K562 (cell line): Measurements from ENCODE around the gene IDH3G. TPM values are rescaled to one million over a fixed set of nuclear protein-coding genes. Genes with fewer than 3 reads are reported as not detected.
"Not testable (repeated sequence)": the region's sequence is repeated elsewhere in the genome, so short reads cannot be mapped to it uniquely, and the experiment has no call there.

Source experiments
- ATAC-seq: fragments of 200-7000 bp; cut with Tn5 transposase; 3 replicates; pipeline ENCODE4 v1.9.1; 2020; ENCODE audit warnings: moderate library complexity
- BruUV-seq: library from RNA; stranded (reverse); fragments of 400-500 nt; replicated peaks from 2 replicates; lab custom pipeline; 2021; lab: Mats Ljungman, UMichigan
- CTCF ChIA-PET: fragments of 300-600 bp; formaldehyde crosslinking; extraction: SDS; loops from one replicate; lab custom pipeline; 2021; ENCODE audit warnings: low intra/inter-chr PET ratio; lab: Yijun Ruan, JAX
- POLR2A ChIA-PET: fragments of 300-600, 350-650 bp; sonication (Branson Sonifier 250); formaldehyde crosslinking; extraction: SDS; loops from one replicate; lab custom pipeline; 2021; ENCODE audit warnings: antibody characterized with exemption, inconsistent platforms; lab: Yijun Ruan, JAX
- DNase-seq, 4 experiments: peaks; one replicate each; pipeline versions ENCODE4 v3.0.0 to v3.0.0-alpha.2; 2011 to 2018; ENCODE audit warnings: low spot score in 3 of 4, mixed read lengths in 3 of 4; ENCODE audit errors: extremely low read depth in 1 of 4
- FAIRE-seq: peaks from 2 replicates; lab custom pipeline; 2011; peaks lifted over from hg19 to GRCh38; lab: Jason Lieb, UNC
- H2AFZ ChIP-seq: 2 replicates; pipeline ENCODE4 v1.6.0; 2011; ENCODE audit warnings: low read depth, low read length, control low read depth, inconsistent platforms
- H3K27ac ChIP-seq: fragments of 200-600 bp; 3 replicates; pipeline ENCODE4 v1.8.0; 2011; ENCODE audit warnings: low read depth, mild to moderate bottlenecking, control low read depth, inconsistent platforms, low read length, moderate library complexity, mixed read lengths; ENCODE audit errors: extremely low read depth
- H3K27me3 ChIP-seq, 2 experiments: fragments of 300-600 bp in 1 of 2; 2 replicates in 1 of 2; 3 replicates in 1 of 2; pipeline versions ENCODE4 v1.6.0 to v1.8.0; 2011; ENCODE audit warnings: inconsistent platforms in 2 of 2, low read length in 2 of 2, mild to moderate bottlenecking in 1 of 2, mixed read lengths in 1 of 2, moderate library complexity in 1 of 2; ENCODE audit not compliant: control insufficient read depth in 2 of 2, insufficient read depth in 2 of 2
- H3K36me3 ChIP-seq: fragments of 300-600 bp; 3 replicates; pipeline ENCODE4 v1.8.0; 2011; ENCODE audit warnings: mild to moderate bottlenecking, low read length, inconsistent platforms; ENCODE audit not compliant: control insufficient read depth, insufficient read depth
- H3K4me1 ChIP-seq, 2 experiments: fragments of 200-600 bp in 1 of 2; replicated peaks in 1 of 2; 2 replicates in 1 of 2; 3 replicates in 1 of 2; pipeline versions ENCODE4 v1.5.1 to v1.8.0; 2011; ENCODE audit warnings: inconsistent platforms in 2 of 2, low read length in 2 of 2, mild to moderate bottlenecking in 1 of 2, mixed read lengths in 1 of 2, moderate library complexity in 1 of 2; ENCODE audit not compliant: control insufficient read depth in 2 of 2, insufficient read depth in 2 of 2
- H3K4me2 ChIP-seq: 2 replicates; pipeline ENCODE4 v1.6.1; 2011; ENCODE audit warnings: low read length, control low read depth, inconsistent platforms, mixed read lengths; ENCODE audit not compliant: insufficient read depth
- H3K4me3 ChIP-seq: fragments of 200-600 bp; sonication (generic), shearing (Covaris generic); 2 replicates; pipeline ENCODE4 v1.5.1; 2016; ENCODE audit warnings: control low read depth, inconsistent platforms
- H3K79me2 ChIP-seq: fragments of 200-600 bp; 3 replicates; pipeline ENCODE4 v1.8.0; 2011; ENCODE audit warnings: low read length, inconsistent platforms; ENCODE audit not compliant: control insufficient read depth, insufficient read depth
- H3K9ac ChIP-seq, 2 experiments: 2 replicates each; pipeline versions ENCODE4 v1.6.0 to v1.6.1; 2011; ENCODE audit warnings: low read depth in 2 of 2, low read length in 2 of 2, control low read depth in 1 of 2, inconsistent platforms in 1 of 2, mild to moderate bottlenecking in 1 of 2, mixed read lengths in 1 of 2; ENCODE audit not compliant: insufficient read depth in 1 of 2
- H3K9me1 ChIP-seq: one replicate; pipeline ENCODE4 v1.6.0; 2011; ENCODE audit warnings: inconsistent platforms, mild to moderate bottlenecking, low read length, moderate library complexity; ENCODE audit not compliant: control insufficient read depth, insufficient read depth
- H3K9me3 ChIP-seq: replicated peaks from 2 replicates; pipeline ENCODE4 v1.5.1; 2011; ENCODE audit warnings: low read depth, low read length, inconsistent platforms; ENCODE audit not compliant: control insufficient read depth, insufficient read depth
- H4K20me1 ChIP-seq: replicated peaks from 2 replicates; pipeline ENCODE4 v1.6.1; 2011; ENCODE audit warnings: low read length, inconsistent platforms, mixed read lengths; ENCODE audit not compliant: control insufficient read depth, insufficient read depth
- CUX1 ChIP-seq: fragments of 200-800 bp; sonication (Bioruptor generic); IDR thresholded peaks from 2 replicates; pipeline ENCODE4 v1.6.1; 2016; ENCODE audit warnings: missing genetic modification characterization, missing compliant biosample characterization
- HMG20A ChIP-seq: fragments of 450-650 bp; formaldehyde crosslinking; conservative IDR thresholded peaks from 2 replicates; pipeline ENCODE4 v1.4.0; 2020; ENCODE audit warnings: mild to moderate bottlenecking, mixed read lengths
- L3MBTL2 ChIP-seq: fragments of 450-650 bp; IDR thresholded peaks from 2 replicates; pipeline ENCODE4 v1.6.1; 2016; ENCODE audit warnings: mild to moderate bottlenecking, moderate library complexity
- NRF1 ChIP-seq, 2 experiments: fragments of 450-650 bp; IDR thresholded peaks in 1 of 2; conservative IDR thresholded peaks in 1 of 2; 2 replicates each; pipeline ENCODE4 v1.6.1; 2014; ENCODE audit warnings: mild to moderate bottlenecking in 2 of 2
- OTX1 ChIP-seq: fragments of 450-650 bp; formaldehyde crosslinking; IDR thresholded peaks from 2 replicates; pipeline ENCODE4 v1.4.0; 2022; ENCODE audit warnings: mild to moderate bottlenecking
- RAD21 ChIP-seq, 2 experiments: fragments of 250-450 bp in 1 of 2; fragments of 450-650 bp in 1 of 2; sonication (Bioruptor Pico) in 1 of 2; formaldehyde crosslinking in 1 of 2; IDR thresholded peaks in 1 of 2; conservative IDR thresholded peaks in 1 of 2; 2 replicates each; pipeline versions ENCODE4 v1.4.0 to v1.8.0; 2020 to 2022; ENCODE audit warnings: mild to moderate bottlenecking in 2 of 2, moderate library complexity in 1 of 2
- SMAD2 ChIP-seq: fragments of 150-350 bp; IDR thresholded peaks from 2 replicates; pipeline ENCODE4 v1.6.1; 2014; ENCODE audit warnings: low read depth, mild to moderate bottlenecking, low read length
- ZNF174 ChIP-seq: fragments of 250-450 bp; sonication (Bioruptor Pico); IDR thresholded peaks from 2 replicates; pipeline ENCODE4 v1.4.0; 2020; ENCODE audit warnings: mild to moderate bottlenecking
- ZNF444 ChIP-seq: fragments of 250-450 bp; sonication (Bioruptor Pico); IDR thresholded peaks from 2 replicates; pipeline ENCODE4 v1.4.0; 2020; ENCODE audit warnings: mild to moderate bottlenecking, moderate library complexity
- WGBS: fragments of 100-300 bp; shearing (Covaris generic); methylation state at CpG from one replicate; pipeline ENCODE4 v1.1.6; 2016; ENCODE audit warnings: low coverage, mixed read lengths; ENCODE audit not compliant: insufficient coverage; ENCODE audit errors: missing lambda C conversion rate; 5-methylcytosine and 5-hydroxymethylcytosine counted together
- in situ Hi-C: fragments of 300-500 bp; cut with MboI; formaldehyde crosslinking; loops from 4 replicates; pipeline ENCODE4 v1.15.0; 2018; ENCODE audit warnings: inconsistent platforms, mixed read lengths
- intact Hi-C: fragments of 100-400 bp; cut with micrococcal nuclease; formaldehyde crosslinking; loops from 2 replicates; pipeline ENCODE4 v1.14.2; 2022
- polyA plus RNA-seq, 8 experiments: library from polyadenylated mRNA; depleted of rRNA in 4 of 8; stranded (reverse) in 5 of 8; unstranded in 3 of 8; fragments of >200 nt; fragmentation: Nextera tagmentation in 2 of 8; fragmentation: Illumina TruSeq in 1 of 8; extraction: Ambion mirVana in 2 of 8; extraction: Trizol in 1 of 8; gene quantifications; 2 replicates each; pipeline versions ENCODE4 v1.2.1 to v1.2.3, GENCODE V29; 2011 to 2014; ENCODE audit warnings: inconsistent platforms in 1 of 8, missing spikeins in 1 of 8
- total RNA-seq, 7 experiments: library from RNA; depleted of rRNA in 6 of 7; stranded (reverse); fragments of >200 nt in 6 of 7; fragmentation: Illumina TruSeq in 2 of 7; extraction: Trizol in 2 of 7; gene quantifications; 2 replicates each; pipeline versions ENCODE4 v1.2.1 to v1.2.3, GENCODE V29; 2011 to 2021; ENCODE audit warnings: low replicate concordance in 1 of 7

IDH3G gene
- total and polyA plus RNA-seq, 9 of the 15 experiments (the other 6 are each of a cell fraction or from before 2014, with no cell fraction given), result 24.3 to 72.5 (median 37.9) TPM

GRCh38 chrX:153818571-153819383, 24.6 kb upstream of the IDH3G start (continued):
- TF ChIP-seq ZNF444, result no peak
- TF ChIP-seq ZNF174 (CRISPR knock-in tag), result no peak
- TF ChIP-seq CUX1 (CRISPR knock-in tag), result no peak
- no peak for TF ChIP-seq SMAD2
- peak; percentile 77 for TF ChIP-seq L3MBTL2
- peak; percentile 27 to 41; a peak in 2 of 4 replicates for TF ChIP-seq NRF1 (conservative IDR thresholded peaks at IDR 0.05 in 1 of 2, IDR thresholded peaks at IDR 0.05 in 1 of 2)
- TF ChIP-seq RAD21 (CRISPR knock-in tag; conservative IDR thresholded peaks at IDR 0.05 in 1 of 2, IDR thresholded peaks at IDR 0.05 in 1 of 2), result no peak
- no peak for TF ChIP-seq HMG20A (CRISPR knock-in tag)
- TF ChIP-seq OTX1 (CRISPR knock-in tag), result no peak

GRCh38 chrX:153818064-153818463, 23.9 kb upstream of the IDH3G start:
- DNase-seq, H3K4me3 ChIP-seq, H4K20me1 ChIP-seq, H3K27ac ChIP-seq, H3K27me3 ChIP-seq, H3K9ac ChIP-seq, H2AFZ ChIP-seq, H3K79me2 ChIP-seq, intact Hi-C loops, H3K9me3 ChIP-seq, H3K9me1 ChIP-seq, CTCF ChIA-PET, H3K36me3 ChIP-seq, FAIRE-seq, ATAC-seq, H3K4me2 ChIP-seq, BruUV-seq: not testable (repeated sequence)
- in situ Hi-C loops, result loop anchor here (5.0 kb wide), 1 partner anchor 321 kb away; no protein-coding TSS in a partner anchor
- H3K4me1 ChIP-seq, result peaks cover 5 to 18% of the 10 kb centered on the region in 2 experiments; a peak in 4 of 5 replicates
- WGBS, result 77% methylated on average over 9 of the region's 9 CpGs
- POLR2A ChIA-PET, result interaction anchor here (0.6 kb wide), 1 partner anchor 14 kb away, joined by 3 read pairs; no protein-coding TSS in a partner anchor
